ENCODE data around the gene PDE6G.
A peak's percentile ranks its signal among the peaks of the same experiment; 100 is the strongest.

PDE6G gene

DNA sequence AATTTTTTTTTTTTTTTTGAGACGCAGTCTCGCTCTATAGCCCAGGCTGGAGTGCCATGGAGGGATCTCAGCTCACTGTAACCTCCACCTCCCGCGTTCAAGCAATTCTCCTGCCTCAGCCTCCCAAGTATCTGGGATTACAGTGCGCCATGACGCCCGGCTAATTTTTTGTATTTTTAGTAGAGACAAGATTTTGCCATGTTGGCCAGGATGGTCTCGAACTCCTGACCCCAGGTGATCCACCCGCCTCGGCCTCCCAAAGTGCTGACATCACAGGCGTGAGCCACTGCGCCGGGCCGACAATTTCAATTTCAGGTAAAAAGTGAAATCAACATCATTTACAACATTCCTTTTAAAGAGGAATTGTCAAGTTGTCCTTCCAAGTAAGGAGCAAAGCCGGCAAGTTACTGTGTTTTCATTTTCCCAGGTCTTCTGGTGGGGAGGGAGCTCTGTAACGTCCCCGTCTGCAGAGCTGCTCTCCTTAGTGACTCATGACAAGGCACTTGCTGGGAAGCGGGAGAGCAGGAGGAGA, 20.3 kb downstream of the PDE6G start:
- Histone ChIP-seq H3K4me2 (ENCODE audit: low read depth, low read length, poor library complexity, severe bottlenecking) (peak overlapping the region; percentile 76), H3K4me1 (ENCODE audit: insufficient read depth, low read length, poor library complexity, severe bottlenecking) (peaks cover 11% of the 10 kb centered on the region), H3K36me3 (ENCODE audit: insufficient read depth, low read length) (no peaks in the 10 kb centered on the region), H4K20me1 (ENCODE audit: insufficient read depth, low read length, poor library complexity, severe bottlenecking) (peaks cover 26% of the 10 kb centered on the region), H3K79me2 (ENCODE audit: insufficient read depth, low read length) (peaks cover 55% of the 10 kb centered on the region), H3K9me2 (replicated peaks; ENCODE audit: low read depth, low read length) (no peaks in the 10 kb centered on the region), H3K27me3 (ENCODE audit: insufficient read depth, low read length, poor library complexity, severe bottlenecking) (no peaks in the 10 kb centered on the region), H3F3A (ENCODE audit: low read depth) (no peaks in the 10 kb centered on the region), H3K9ac (ENCODE audit: low read depth, low read length, poor library complexity, severe bottlenecking) (peak overlapping the region; percentile 99), H3K4me3 (ENCODE audit: low read length, poor library complexity, severe bottlenecking) (peak overlapping the region; percentile 93), H2AFZ (ENCODE audit: low read length) (no peak overlapping the region), H3K9me3 (ENCODE audit: insufficient read depth, low read depth, low read length) (no peaks in the 10 kb centered on the region)
- TF ChIP-seq EZH2phosphoT487 (IDR thresholded peaks at IDR 0.05; ENCODE audit: borderline replicate concordance) = no peak
- TF ChIP-seq, protein P1, sequence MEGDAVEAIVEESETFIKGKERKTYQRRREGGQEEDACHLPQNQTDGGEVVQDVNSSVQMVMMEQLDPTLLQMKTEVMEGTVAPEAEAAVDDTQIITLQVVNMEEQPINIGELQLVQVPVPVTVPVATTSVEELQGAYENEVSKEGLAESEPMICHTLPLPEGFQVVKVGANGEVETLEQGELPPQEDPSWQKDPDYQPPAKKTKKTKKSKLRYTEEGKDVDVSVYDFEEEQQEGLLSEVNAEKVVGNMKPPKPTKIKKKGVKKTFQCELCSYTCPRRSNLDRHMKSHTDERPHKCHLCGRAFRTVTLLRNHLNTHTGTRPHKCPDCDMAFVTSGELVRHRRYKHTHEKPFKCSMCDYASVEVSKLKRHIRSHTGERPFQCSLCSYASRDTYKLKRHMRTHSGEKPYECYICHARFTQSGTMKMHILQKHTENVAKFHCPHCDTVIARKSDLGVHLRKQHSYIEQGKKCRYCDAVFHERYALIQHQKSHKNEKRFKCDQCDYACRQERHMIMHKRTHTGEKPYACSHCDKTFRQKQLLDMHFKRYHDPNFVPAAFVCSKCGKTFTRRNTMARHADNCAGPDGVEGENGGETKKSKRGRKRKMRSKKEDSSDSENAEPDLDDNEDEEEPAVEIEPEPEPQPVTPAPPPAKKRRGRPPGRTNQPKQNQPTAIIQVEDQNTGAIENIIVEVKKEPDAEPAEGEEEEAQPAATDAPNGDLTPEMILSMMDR (conservative IDR thresholded peaks at IDR 0.05; ENCODE audit: low read length) = no peak

DNA sequence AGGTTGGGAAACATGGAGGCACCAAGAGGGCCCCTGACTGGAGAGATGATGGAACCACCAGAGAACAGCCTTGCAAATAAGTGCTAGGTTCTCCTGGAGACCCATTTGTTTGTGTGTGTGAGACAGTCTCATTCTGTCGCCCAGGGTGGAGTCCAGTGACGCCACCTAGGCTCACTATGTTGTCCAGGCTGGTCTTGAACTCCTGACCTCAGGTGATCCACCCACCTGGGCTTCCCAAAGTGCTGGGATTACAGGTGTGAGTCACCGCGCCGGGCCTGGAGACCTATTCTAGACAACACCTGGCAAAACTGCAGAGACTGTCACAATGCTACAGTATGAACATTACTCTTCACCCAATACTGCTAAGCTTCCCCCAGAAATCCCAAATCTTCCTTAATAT, 20.9 kb downstream of the PDE6G start:
- TF ChIP-seq, protein P1 (conservative IDR thresholded peaks at IDR 0.05; ENCODE audit: low read length) = no peak
- no peak for TF ChIP-seq EZH2phosphoT487 (IDR thresholded peaks at IDR 0.05; ENCODE audit: borderline replicate concordance)
- no peaks in the 10 kb centered on the region for H3K36me3 ChIP-seq (ENCODE audit: insufficient read depth, low read length)
- peaks cover 26% of the 10 kb centered on the region for H4K20me1 ChIP-seq (ENCODE audit: insufficient read depth, low read length, poor library complexity, severe bottlenecking)

DNA sequence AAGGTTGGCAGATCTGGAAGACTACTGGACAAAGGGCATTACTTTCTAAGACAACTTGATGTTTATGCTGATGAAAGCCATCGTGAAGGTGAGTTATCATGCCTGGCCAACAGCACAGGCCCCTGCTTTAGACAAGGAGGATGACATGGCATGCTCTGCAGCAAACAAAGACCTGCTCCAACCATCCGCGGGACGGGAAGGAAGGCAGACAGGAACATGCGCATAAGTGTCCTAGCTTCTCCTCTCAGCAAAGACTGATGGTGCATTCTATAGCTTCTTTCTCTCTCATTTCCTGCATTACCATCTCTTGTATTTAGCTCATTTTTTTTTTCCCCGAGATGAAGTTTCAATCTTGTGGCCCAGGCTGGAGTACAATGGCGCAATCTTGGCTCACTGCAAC, 24.9 kb downstream of the PDE6G start:
- TF ChIP-seq, protein P1 (conservative IDR thresholded peaks at IDR 0.05; ENCODE audit: low read length) = no peak
- TF ChIP-seq EZH2phosphoT487 (IDR thresholded peaks at IDR 0.05; ENCODE audit: borderline replicate concordance) = no peak
- H2AFZ ChIP-seq (ENCODE audit: low read length) = no peak overlapping the region
- peaks cover 59% of the 10 kb centered on the region for H3K79me2 ChIP-seq (ENCODE audit: insufficient read depth, low read length)

More for the DNA sequence above, 20.9 kb downstream of the PDE6G start:
- Histone ChIP-seq H2AFZ (ENCODE audit: low read length) (no peak overlapping the region), H3K4me3 (ENCODE audit: low read length, poor library complexity, severe bottlenecking) (peak overlapping the region; percentile 93), H3K4me1 (ENCODE audit: insufficient read depth, low read length, poor library complexity, severe bottlenecking) (peaks cover 11% of the 10 kb centered on the region), H3K9ac (ENCODE audit: low read depth, low read length, poor library complexity, severe bottlenecking) (peak overlapping the region; percentile 99), H3K9me2 (replicated peaks; ENCODE audit: low read depth, low read length) (no peaks in the 10 kb centered on the region), H3K9me3 (ENCODE audit: insufficient read depth, low read depth, low read length) (no peaks in the 10 kb centered on the region), H3K79me2 (ENCODE audit: insufficient read depth, low read length) (peaks cover 57% of the 10 kb centered on the region), H3K27me3 (ENCODE audit: insufficient read depth, low read length, poor library complexity, severe bottlenecking) (no peaks in the 10 kb centered on the region), H3F3A (ENCODE audit: low read depth) (no peaks in the 10 kb centered on the region), H3K4me2 (ENCODE audit: low read depth, low read length, poor library complexity, severe bottlenecking) (peak overlapping the region; percentile 76)

More for the DNA sequence above, 24.9 kb downstream of the PDE6G start:
- H3K36me3 ChIP-seq (ENCODE audit: insufficient read depth, low read length) = peaks cover 14% of the 10 kb centered on the region; the same call in 1 of the 2 replicates
- peaks cover 11% of the 10 kb centered on the region for H3K4me1 ChIP-seq (ENCODE audit: insufficient read depth, low read length, poor library complexity, severe bottlenecking)
- H3K4me3 ChIP-seq (ENCODE audit: low read length, poor library complexity, severe bottlenecking) = no peak overlapping the region
- no peak overlapping the region for H3K4me2 ChIP-seq (ENCODE audit: low read depth, low read length, poor library complexity, severe bottlenecking)
- no peaks in the 10 kb centered on the region for H3F3A ChIP-seq (ENCODE audit: low read depth)
- no peak overlapping the region for H3K9ac ChIP-seq (ENCODE audit: low read depth, low read length, poor library complexity, severe bottlenecking)
- H4K20me1 ChIP-seq (ENCODE audit: insufficient read depth, low read length, poor library complexity, severe bottlenecking) = peaks cover 24% of the 10 kb centered on the region
- no peaks in the 10 kb centered on the region for H3K9me2 ChIP-seq (replicated peaks; ENCODE audit: low read depth, low read length)
- H3K9me3 ChIP-seq (ENCODE audit: insufficient read depth, low read depth, low read length) = no peaks in the 10 kb centered on the region
- no peaks in the 10 kb centered on the region for H3K27me3 ChIP-seq (ENCODE audit: insufficient read depth, low read length, poor library complexity, severe bottlenecking)
